HFFc6 (cell line): Measurements from ENCODE around the gene SLC25A21. TPM values are rescaled to one million over a fixed set of nuclear protein-coding genes. Genes with fewer than 3 reads are reported as not detected.

Experiments
- DNase-seq: peaks from one replicate; pipeline ENCODE4 v3.0.0-alpha.2; 2018
- H3K27ac Mint-ChIP-seq: 2 replicates; pipeline ENCODE4 v1.8.0; 2020; ENCODE audit warnings: mild to moderate bottlenecking, mixed read lengths
- H3K27me3 Mint-ChIP-seq: 2 replicates; pipeline ENCODE4 v1.8.0; 2021; ENCODE audit warnings: mild to moderate bottlenecking, moderate library complexity, mixed read lengths; ENCODE audit not compliant: insufficient read depth
- H3K36me3 Mint-ChIP-seq: 2 replicates; pipeline ENCODE4 v1.8.0; 2021; ENCODE audit warnings: low read depth, mixed read lengths
- H3K4me1 Mint-ChIP-seq: 2 replicates; pipeline ENCODE4 v1.8.0; 2020; ENCODE audit warnings: low read depth, mixed read lengths
- H3K4me3 Mint-ChIP-seq: 2 replicates; pipeline ENCODE4 v1.8.0; 2020; ENCODE audit warnings: mild to moderate bottlenecking, moderate library complexity, mixed read lengths
- H3K9me3 Mint-ChIP-seq: 2 replicates; pipeline ENCODE4 v1.8.0; 2020; ENCODE audit warnings: mild to moderate bottlenecking, mixed read lengths
- total RNA-seq, 6 experiments: library from RNA; stranded (reverse); fragmentation: NEBNext Ultra II Directional; extraction: Animal tissue kit (Norgen Biotek cat#: 25700); gene quantifications; 2 replicates in 1 of 6; 3 replicates in 5 of 6; pipeline ENCODE4 v1.2.3, GENCODE V29; 2021
- TF ChIP-seq, protein P1 (sequence below): fragments of 200-600 bp; sonication (generic); IDR thresholded peaks from 2 replicates; pipeline ENCODE4 v1.5.0; 2021; ENCODE audit warnings: antibody characterized with exemption, mild to moderate bottlenecking

Gene SLC25A21
- total RNA-seq, 6 experiments from 2014 or later = 0.33 to 1.1 (median 0.47) TPM

DNA sequence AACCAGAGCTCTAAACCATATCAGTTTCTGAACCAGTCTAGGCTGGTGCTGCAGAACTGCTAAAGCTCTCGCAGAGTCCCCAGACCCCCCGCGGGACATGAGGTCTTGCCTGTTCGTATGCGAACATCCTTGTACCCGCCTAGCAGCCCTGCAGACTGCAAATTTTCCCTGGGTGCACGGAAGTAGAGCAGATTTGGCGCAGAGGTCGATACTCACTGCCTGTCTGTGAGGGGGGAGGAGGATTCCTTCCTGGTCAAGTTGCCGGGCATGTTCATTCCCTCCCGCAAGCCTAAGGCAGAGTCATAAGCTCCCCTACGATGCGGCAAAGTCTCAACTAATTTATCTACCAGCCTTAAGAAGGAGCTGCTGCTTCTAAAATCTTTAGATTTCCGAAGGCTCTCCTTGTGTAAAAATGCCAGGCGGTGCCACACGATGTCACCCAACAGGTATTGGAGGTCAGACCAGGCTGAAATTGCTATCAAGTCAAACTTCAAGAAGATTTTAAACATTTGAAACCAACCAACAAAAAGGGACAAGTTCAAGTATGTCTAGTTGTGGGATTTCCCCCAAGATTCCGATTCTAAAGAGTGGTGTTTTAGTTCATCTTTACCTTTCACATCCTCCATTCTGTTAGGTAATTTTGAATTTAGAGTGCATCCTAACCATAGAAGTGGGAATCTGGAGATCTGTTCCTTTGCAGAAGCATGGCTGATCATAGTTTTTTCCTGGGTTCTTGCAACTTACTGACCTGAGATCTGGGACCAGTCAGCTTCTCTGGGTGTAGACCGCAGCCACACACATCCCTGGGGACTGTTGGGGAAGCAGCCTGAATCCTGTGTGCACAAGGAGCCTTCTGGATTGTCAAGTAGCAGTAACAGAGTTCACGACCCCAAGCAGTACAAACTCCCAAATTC lies 512.3 kb downstream of the SLC25A21 start:
- TF ChIP-seq, protein P1, sequence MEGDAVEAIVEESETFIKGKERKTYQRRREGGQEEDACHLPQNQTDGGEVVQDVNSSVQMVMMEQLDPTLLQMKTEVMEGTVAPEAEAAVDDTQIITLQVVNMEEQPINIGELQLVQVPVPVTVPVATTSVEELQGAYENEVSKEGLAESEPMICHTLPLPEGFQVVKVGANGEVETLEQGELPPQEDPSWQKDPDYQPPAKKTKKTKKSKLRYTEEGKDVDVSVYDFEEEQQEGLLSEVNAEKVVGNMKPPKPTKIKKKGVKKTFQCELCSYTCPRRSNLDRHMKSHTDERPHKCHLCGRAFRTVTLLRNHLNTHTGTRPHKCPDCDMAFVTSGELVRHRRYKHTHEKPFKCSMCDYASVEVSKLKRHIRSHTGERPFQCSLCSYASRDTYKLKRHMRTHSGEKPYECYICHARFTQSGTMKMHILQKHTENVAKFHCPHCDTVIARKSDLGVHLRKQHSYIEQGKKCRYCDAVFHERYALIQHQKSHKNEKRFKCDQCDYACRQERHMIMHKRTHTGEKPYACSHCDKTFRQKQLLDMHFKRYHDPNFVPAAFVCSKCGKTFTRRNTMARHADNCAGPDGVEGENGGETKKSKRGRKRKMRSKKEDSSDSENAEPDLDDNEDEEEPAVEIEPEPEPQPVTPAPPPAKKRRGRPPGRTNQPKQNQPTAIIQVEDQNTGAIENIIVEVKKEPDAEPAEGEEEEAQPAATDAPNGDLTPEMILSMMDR = no peak
- no peak overlapping the region for H3K4me3 Mint-ChIP-seq
- peaks cover 77% of the 10 kb centered on the region for H3K27me3 Mint-ChIP-seq
- peaks cover 24% of the 10 kb centered on the region for H3K4me1 Mint-ChIP-seq
- no peak overlapping the region for H3K27ac Mint-ChIP-seq
- DNase-seq = no peak
- H3K9me3 Mint-ChIP-seq = peaks cover 14% of the 10 kb centered on the region
- H3K36me3 Mint-ChIP-seq = peaks cover 11% of the 10 kb centered on the region; the same call in 1 of the 2 replicates

DNA sequence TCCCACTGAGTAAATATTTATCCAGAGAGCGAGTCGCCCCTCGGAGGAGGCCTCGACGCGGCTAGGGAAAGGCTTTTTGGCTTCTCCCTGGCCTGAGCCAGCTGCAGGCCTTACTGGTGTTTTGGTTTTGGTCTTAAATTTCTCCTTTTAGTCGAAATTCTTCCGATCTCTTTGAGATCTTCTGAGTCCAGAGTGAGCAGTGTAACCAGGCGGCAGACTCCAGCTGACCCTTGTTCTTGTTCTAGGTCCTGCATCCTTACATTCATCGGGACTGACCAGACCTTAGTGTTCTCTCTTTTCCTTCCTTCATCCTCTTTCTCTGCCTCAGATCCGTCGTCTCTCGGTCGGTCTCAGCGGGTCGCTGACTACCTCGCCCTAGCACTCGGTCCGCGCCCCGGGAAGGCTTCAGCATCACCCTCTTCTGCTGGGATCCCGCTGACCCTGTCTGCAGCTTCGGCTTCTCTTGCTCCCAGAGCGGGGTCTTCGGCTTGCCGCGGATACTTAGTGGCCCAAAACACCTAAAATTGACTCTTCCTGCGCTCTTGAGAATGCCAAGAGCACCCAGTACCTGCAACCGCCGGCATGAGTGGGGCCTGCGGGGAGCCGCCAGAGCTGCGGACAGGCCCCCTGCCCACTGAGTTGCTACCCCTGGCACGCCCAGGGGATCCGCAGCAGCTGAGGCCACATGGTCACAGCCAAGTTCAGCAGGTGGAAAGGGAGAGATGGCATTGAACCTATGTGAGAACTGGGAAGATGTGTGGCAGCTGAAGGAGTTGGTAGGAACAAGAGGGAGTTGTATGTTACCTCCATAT lies 513.2 kb downstream of the SLC25A21 start:
- no peak overlapping the region for H3K4me3 Mint-ChIP-seq

DNA sequence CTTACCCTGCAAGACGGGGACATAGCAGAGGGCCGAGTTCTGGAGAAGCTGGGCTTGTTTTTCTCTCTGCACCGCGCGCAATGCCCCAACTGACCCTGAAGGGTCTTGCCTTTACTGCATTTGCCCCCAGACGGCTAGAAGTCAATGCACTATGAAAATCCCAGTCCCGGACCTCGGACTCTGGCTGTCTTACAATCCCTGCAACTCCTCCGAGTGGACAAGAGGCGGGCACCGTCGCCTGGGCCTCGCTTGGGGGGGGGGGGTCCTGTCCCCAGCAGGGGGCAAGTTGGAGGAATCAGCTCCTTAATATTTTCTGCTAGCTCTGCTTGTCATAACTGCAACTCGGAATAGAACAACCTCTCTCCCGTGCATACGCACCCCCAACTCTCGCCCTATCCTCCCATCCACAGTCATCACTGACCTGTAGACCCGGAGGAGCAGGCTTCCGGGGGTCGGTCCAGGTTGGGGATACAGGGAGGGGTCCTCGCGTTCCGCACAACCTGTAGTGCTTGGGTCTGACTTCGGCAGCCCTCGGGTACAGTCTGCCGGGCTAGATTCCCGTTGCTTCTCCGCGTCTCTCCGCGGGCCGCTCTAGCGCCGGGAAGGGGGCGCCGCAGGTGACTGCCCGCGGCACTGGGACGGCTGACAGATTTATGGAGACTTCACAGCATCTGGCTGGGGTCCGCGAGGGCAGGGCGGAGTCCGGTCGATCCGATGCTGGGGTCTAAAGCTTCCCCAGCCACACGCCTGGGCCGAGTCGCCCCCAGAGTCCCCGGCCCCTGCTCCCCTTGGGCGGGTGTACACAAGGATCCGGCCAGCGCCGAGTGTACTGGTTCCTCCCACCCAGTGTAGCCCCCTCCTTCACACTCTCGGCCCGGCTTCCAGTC lies 514.0 kb downstream of the SLC25A21 start:
- Mint-ChIP-seq H3K27me3 (peaks cover 88% of the 10 kb centered on the region), H3K27ac (no peak overlapping the region), H3K36me3 (peaks cover 11% of the 10 kb centered on the region; the same call in 1 of the 2 replicates), H3K9me3 (peaks cover 15% of the 10 kb centered on the region), H3K4me1 (peaks cover 15% of the 10 kb centered on the region), H3K4me3 (no peak overlapping the region)
- DNase-seq = no peak
- TF ChIP-seq, protein P1 = no peak

More for the DNA sequence above, 513.2 kb downstream of the SLC25A21 start:
- TF ChIP-seq, protein P1 = no peak
- DNase-seq = no peak
- H3K9me3 Mint-ChIP-seq = peaks cover 15% of the 10 kb centered on the region
- H3K36me3 Mint-ChIP-seq = peaks cover 11% of the 10 kb centered on the region; the same call in 1 of the 2 replicates
- H3K27ac Mint-ChIP-seq = no peak overlapping the region
- H3K4me1 Mint-ChIP-seq = peaks cover 24% of the 10 kb centered on the region
- H3K27me3 Mint-ChIP-seq = peaks cover 85% of the 10 kb centered on the region

DNA sequence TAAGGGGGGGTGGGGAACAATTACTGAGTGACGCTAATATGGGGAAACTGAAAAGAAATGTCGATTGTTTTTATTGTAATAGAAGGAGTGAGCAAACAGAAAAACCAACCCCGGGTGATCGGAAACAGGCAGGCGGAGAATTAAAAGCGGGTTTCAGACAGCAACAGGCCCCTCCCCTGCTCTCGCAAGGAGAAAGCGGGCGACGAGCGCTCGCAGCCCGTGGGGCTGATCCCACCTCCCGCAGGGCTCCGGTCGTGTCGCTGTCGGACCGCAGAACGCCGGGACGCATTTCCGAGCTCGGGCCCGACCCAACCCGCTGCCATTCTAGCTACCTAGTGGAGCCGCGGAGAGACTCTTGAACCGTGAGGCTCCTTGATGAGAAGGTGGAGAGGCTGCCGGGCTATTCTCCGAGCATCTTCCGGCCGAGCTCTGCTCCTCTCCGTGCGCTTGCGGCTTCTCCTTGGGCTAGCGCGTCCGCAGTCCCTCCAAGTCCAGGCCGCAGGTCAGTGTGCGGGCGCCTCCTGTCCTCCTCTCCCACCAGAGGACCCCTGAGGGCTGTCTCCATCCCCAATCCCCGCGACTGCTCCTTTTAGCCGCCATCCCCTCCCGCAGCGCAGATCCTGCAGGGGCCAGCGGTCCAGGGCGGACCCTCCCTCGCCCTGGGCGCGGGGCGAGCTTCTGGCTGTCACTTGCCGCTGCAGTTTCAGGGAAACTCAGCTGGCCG lies 514.8 kb downstream of the SLC25A21 start:
- Mint-ChIP-seq H3K27ac (no peak overlapping the region), H3K36me3 (peaks cover 11% of the 10 kb centered on the region; the same call in 1 of the 2 replicates), H3K4me3 (peak overlapping the region; percentile 24; the same call in 1 of the 2 replicates), H3K4me1 (peaks cover 13% of the 10 kb centered on the region), H3K9me3 (peaks cover 15% of the 10 kb centered on the region), H3K27me3 (peaks cover 92% of the 10 kb centered on the region)
- TF ChIP-seq, protein P1 = no peak
- no peak for DNase-seq
